ENCODE measurements around the gene FMN2. TPM values are rescaled to one million over a fixed set of nuclear protein-coding genes. Genes with fewer than 3 reads are reported as not detected.
"Not testable (repeated sequence)": the region's sequence is repeated elsewhere in the genome, so short reads cannot be mapped to it uniquely, and the experiment has no call there.

Gene FMN2
- total RNA-seq, 1 experiment from 2014 or later, result not detected

DNA sequence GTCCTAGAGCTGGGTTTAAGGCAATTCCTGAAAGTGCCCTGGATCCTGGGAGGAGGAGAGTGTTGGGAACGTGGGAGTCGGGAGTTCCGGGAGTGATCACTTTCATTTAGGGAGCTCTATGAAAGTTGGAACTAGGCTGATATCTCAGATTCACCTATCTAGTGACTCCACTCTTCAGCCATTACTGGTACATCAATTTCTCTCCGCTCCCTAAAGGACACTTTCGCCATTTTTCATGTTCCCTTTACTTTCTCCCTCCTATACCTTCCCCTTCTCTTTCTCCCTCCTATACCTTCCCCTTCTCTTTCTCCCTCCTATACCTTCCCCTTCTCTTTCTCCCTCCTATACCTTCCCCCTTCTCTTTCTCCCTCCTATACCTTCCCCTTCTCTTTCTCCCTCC, 93.0 kb downstream of the FMN2 start:
- not testable (repeated sequence) for H2AFZ ChIP-seq (ENCODE audit: low read length); H3K79me2 ChIP-seq (ENCODE audit: low read length); H3K36me3 ChIP-seq (ENCODE audit: insufficient read depth, low read length); H3K4me1 ChIP-seq (ENCODE audit: low read length); H3K27ac ChIP-seq (ENCODE audit: low read length); H3K4me3 ChIP-seq (ENCODE audit: low read length); H3K9me2 ChIP-seq (replicated peaks; ENCODE audit: insufficient read depth, low read length); H3K9me3 ChIP-seq (ENCODE audit: low read length); DNase-seq; H3K9ac ChIP-seq (ENCODE audit: low read length); H3K4me2 ChIP-seq (ENCODE audit: low read depth, low read length, poor library complexity, severe bottlenecking); H4K20me1 ChIP-seq (ENCODE audit: insufficient read depth, low read depth, low read length); H3K27me3 ChIP-seq (ENCODE audit: low read length)

- Histone ChIP-seq H3K36me3 (ENCODE audit: insufficient read depth, low read length) (no peaks in the 10 kb centered on the region), H3K9me2 (replicated peaks; ENCODE audit: insufficient read depth, low read length) (no peaks in the 10 kb centered on the region), H2AFZ (ENCODE audit: low read length) (no peak overlapping the region), H3K9me3 (ENCODE audit: low read length) (no peaks in the 10 kb centered on the region), H3K27ac (ENCODE audit: low read length) (no peak overlapping the region), H3K9ac (ENCODE audit: low read length) (no peak overlapping the region), H3K4me2 (ENCODE audit: low read depth, low read length, poor library complexity, severe bottlenecking) (no peak overlapping the region), H3K79me2 (ENCODE audit: low read length) (no peaks in the 10 kb centered on the region), H3K4me1 (ENCODE audit: low read length) (no peaks in the 10 kb centered on the region), H3K27me3 (ENCODE audit: low read length) (no peaks in the 10 kb centered on the region), H4K20me1 (ENCODE audit: insufficient read depth, low read depth, low read length) (no peaks in the 10 kb centered on the region), H3K4me3 (ENCODE audit: low read length) (no peak overlapping the region)
- no peak for DNase-seq
These were observed 96.5 kb downstream of the FMN2 start for GRCh38 chr1:240188139-240188538.

DNA sequence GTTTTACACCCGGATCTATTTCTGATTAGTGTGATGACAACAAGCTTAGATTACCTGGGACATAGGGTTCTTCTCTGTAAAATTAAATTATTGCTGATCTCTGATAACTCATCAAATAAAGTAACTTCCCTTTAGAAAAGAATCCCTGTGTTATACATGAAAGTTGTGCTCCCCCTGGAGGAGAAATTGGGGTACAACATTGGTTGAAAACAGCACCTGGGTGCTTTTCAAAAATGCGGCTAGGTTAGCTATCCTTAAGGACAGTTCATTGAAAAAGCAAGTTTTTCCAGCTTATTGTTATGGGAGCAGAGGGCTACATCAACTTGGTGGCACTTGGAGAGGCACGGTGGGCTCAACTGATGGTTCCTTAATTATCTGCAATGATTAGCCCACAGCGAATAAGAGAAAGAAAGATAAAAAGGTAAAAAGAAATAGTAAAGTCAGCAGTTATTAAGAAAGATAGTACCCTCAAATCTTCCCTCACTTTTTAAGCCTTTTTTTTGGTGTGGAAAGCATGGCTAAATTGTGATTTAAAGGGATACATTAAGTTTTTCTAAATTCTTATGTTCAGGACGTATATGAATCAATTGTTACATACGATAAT, 97.8 kb downstream of the FMN2 start:
- Histone ChIP-seq H3K4me3 (ENCODE audit: low read length) (no peak overlapping the region), H3K4me1 (ENCODE audit: low read length) (no peaks in the 10 kb centered on the region), H3K9me2 (replicated peaks; ENCODE audit: insufficient read depth, low read length) (no peaks in the 10 kb centered on the region), H4K20me1 (ENCODE audit: insufficient read depth, low read depth, low read length) (no peaks in the 10 kb centered on the region), H3K9me3 (ENCODE audit: low read length) (no peaks in the 10 kb centered on the region), H3K36me3 (ENCODE audit: insufficient read depth, low read length) (no peaks in the 10 kb centered on the region), H3K79me2 (ENCODE audit: low read length) (no peaks in the 10 kb centered on the region), H3K9ac (ENCODE audit: low read length) (no peak overlapping the region), H3K27ac (ENCODE audit: low read length) (no peak overlapping the region), H3K27me3 (ENCODE audit: low read length) (no peaks in the 10 kb centered on the region), H2AFZ (ENCODE audit: low read length) (no peak overlapping the region), H3K4me2 (ENCODE audit: low read depth, low read length, poor library complexity, severe bottlenecking) (no peak overlapping the region)
- DNase-seq, result peak; percentile 78

DNA sequence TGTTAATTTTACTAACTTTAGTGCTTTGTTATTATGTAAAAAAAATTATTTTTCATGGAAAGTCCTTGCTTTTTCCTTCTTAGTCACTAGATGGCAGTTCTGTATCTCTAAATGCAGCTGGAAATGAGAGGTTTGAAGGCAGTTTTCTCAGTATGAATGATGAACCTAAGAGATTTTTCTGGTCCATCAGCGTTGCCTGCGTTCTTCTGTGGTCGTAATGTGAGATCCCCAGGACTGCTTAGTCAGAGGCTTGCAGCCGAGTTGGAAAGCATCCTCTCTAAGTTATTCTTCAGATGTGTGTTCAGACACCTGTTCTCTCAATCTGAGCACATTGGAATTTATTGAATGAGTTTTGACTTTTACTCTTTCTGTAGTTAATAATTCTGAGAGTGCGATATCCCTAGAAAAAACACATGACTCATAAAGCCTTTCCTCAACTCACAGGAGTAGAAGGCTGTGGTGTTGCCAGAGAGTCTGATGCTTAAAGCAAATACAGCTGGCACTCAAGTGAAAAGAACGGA, 99.3 kb downstream of the FMN2 start:
- no peak overlapping the region for H3K4me3 ChIP-seq (ENCODE audit: low read length)
- no peak overlapping the region for H3K27ac ChIP-seq (ENCODE audit: low read length)
- no peak overlapping the region for H3K9ac ChIP-seq (ENCODE audit: low read length)
- no peaks in the 10 kb centered on the region for H4K20me1 ChIP-seq (ENCODE audit: insufficient read depth, low read depth, low read length)
- H3K79me2 ChIP-seq (ENCODE audit: low read length), result no peaks in the 10 kb centered on the region
- H3K36me3 ChIP-seq (ENCODE audit: insufficient read depth, low read length), result no peaks in the 10 kb centered on the region
- H3K9me3 ChIP-seq (ENCODE audit: low read length), result no peaks in the 10 kb centered on the region
- H3K9me2 ChIP-seq (replicated peaks; ENCODE audit: insufficient read depth, low read length), result no peaks in the 10 kb centered on the region
- DNase-seq, result peak; percentile 61
- no peak overlapping the region for H2AFZ ChIP-seq (ENCODE audit: low read length)
- H3K27me3 ChIP-seq (ENCODE audit: low read length), result no peaks in the 10 kb centered on the region
- no peaks in the 10 kb centered on the region for H3K4me1 ChIP-seq (ENCODE audit: low read length)
- no peak overlapping the region for H3K4me2 ChIP-seq (ENCODE audit: low read depth, low read length, poor library complexity, severe bottlenecking)

DNA sequence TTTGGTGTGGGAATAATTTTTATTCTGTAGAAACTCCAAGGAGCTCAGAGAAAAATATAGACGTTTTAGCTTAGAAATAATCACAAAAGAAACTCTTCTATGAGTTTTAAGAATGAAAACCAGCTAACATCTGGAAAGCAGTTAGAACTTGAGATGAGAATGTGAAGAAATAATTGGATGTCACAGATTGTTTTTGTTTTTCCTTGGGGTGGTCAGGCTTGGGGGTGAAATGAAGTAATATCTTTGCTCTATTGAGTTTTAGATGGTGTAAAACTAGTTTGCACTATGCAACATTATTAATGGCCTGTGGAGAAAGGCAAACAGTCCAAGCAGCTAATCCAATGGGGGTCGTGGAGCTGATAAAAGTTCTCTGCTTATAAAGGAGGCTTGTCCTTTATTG, 101.2 kb downstream of the FMN2 start:
- Histone ChIP-seq H4K20me1 (ENCODE audit: insufficient read depth, low read depth, low read length) (no peaks in the 10 kb centered on the region), H3K4me1 (ENCODE audit: low read length) (no peaks in the 10 kb centered on the region), H3K4me2 (ENCODE audit: low read depth, low read length, poor library complexity, severe bottlenecking) (no peak overlapping the region), H3K9me2 (replicated peaks; ENCODE audit: insufficient read depth, low read length) (no peaks in the 10 kb centered on the region), H3K27ac (ENCODE audit: low read length) (no peak overlapping the region), H3K4me3 (ENCODE audit: low read length) (no peak overlapping the region), H3K79me2 (ENCODE audit: low read length) (no peaks in the 10 kb centered on the region), H3K36me3 (ENCODE audit: insufficient read depth, low read length) (no peaks in the 10 kb centered on the region), H2AFZ (ENCODE audit: low read length) (no peak overlapping the region), H3K9ac (ENCODE audit: low read length) (no peak overlapping the region), H3K27me3 (ENCODE audit: low read length) (no peaks in the 10 kb centered on the region), H3K9me3 (ENCODE audit: low read length) (no peaks in the 10 kb centered on the region)
- DNase-seq, result no peak

DNA sequence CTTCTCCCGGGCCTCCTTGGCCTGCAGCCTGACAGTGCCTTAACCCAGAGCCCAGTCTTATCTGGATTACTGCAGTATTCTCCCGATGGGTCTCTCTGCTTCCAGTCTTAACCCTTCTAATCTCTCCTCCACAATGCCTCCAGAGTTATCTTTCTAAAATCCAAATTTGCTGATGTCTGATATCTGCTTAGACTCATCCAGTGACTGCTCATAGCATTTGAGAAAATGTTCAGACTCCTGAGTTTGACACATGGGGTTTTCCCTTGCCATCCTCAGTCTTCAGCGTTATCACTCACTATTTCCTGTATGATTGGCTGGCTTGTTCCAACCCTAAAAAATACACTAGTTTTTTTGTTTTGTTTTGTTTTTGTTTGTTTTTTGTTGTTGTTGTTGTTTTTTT, 102.0 kb downstream of the FMN2 start:
- Histone ChIP-seq H3K4me2 (ENCODE audit: low read depth, low read length, poor library complexity, severe bottlenecking) (no peak overlapping the region), H3K27ac (ENCODE audit: low read length) (no peak overlapping the region), H3K9me3 (ENCODE audit: low read length) (no peaks in the 10 kb centered on the region), H3K9ac (ENCODE audit: low read length) (no peak overlapping the region), H3K4me3 (ENCODE audit: low read length) (no peak overlapping the region), H3K36me3 (ENCODE audit: insufficient read depth, low read length) (no peaks in the 10 kb centered on the region), H3K4me1 (ENCODE audit: low read length) (no peaks in the 10 kb centered on the region), H4K20me1 (ENCODE audit: insufficient read depth, low read depth, low read length) (no peaks in the 10 kb centered on the region), H3K9me2 (replicated peaks; ENCODE audit: insufficient read depth, low read length) (no peaks in the 10 kb centered on the region), H3K27me3 (ENCODE audit: low read length) (no peaks in the 10 kb centered on the region), H2AFZ (ENCODE audit: low read length) (no peak overlapping the region), H3K79me2 (ENCODE audit: low read length) (no peaks in the 10 kb centered on the region)
- DNase-seq, result no peak

- Histone ChIP-seq H3K36me3 (ENCODE audit: insufficient read depth, low read length) (no peaks in the 10 kb centered on the region), H3K9me2 (replicated peaks; ENCODE audit: insufficient read depth, low read length) (no peaks in the 10 kb centered on the region), H3K79me2 (ENCODE audit: low read length) (no peaks in the 10 kb centered on the region), H3K9ac (ENCODE audit: low read length) (no peak overlapping the region), H3K4me3 (ENCODE audit: low read length) (no peak overlapping the region), H3K9me3 (ENCODE audit: low read length) (no peaks in the 10 kb centered on the region), H2AFZ (ENCODE audit: low read length) (no peak overlapping the region), H3K27me3 (ENCODE audit: low read length) (no peaks in the 10 kb centered on the region), H3K27ac (ENCODE audit: low read length) (no peak overlapping the region), H3K4me2 (ENCODE audit: low read depth, low read length, poor library complexity, severe bottlenecking) (no peak overlapping the region), H4K20me1 (ENCODE audit: insufficient read depth, low read depth, low read length) (no peaks in the 10 kb centered on the region), H3K4me1 (ENCODE audit: low read length) (no peaks in the 10 kb centered on the region)
- DNase-seq, result no peak
These were observed 102.4 kb downstream of the FMN2 start for GRCh38 chr1:240194120-240194519.

GRCh38 chr1:240198376-240198775, 106.7 kb downstream of the FMN2 start:
- no peak for DNase-seq
- Histone ChIP-seq H3K4me1 (ENCODE audit: low read length) (no peaks in the 10 kb centered on the region), H3K4me2 (ENCODE audit: low read depth, low read length, poor library complexity, severe bottlenecking) (no peak overlapping the region), H4K20me1 (ENCODE audit: insufficient read depth, low read depth, low read length) (no peaks in the 10 kb centered on the region), H3K79me2 (ENCODE audit: low read length) (no peaks in the 10 kb centered on the region), H3K27me3 (ENCODE audit: low read length) (no peaks in the 10 kb centered on the region), H3K9me3 (ENCODE audit: low read length) (no peaks in the 10 kb centered on the region), H3K36me3 (ENCODE audit: insufficient read depth, low read length) (no peaks in the 10 kb centered on the region), H3K9ac (ENCODE audit: low read length) (no peak overlapping the region), H3K9me2 (replicated peaks; ENCODE audit: insufficient read depth, low read length) (no peaks in the 10 kb centered on the region), H3K4me3 (ENCODE audit: low read length) (no peak overlapping the region), H3K27ac (ENCODE audit: low read length) (no peak overlapping the region), H2AFZ (ENCODE audit: low read length) (no peak overlapping the region)

All from Karpas-422 (cell line).